Measurements from ENCODE around the gene GK.
"Not testable (repeated sequence)": the region's sequence is repeated elsewhere in the genome, so short reads cannot be mapped to it uniquely, and the experiment has no call there.

Gene GK

DNA sequence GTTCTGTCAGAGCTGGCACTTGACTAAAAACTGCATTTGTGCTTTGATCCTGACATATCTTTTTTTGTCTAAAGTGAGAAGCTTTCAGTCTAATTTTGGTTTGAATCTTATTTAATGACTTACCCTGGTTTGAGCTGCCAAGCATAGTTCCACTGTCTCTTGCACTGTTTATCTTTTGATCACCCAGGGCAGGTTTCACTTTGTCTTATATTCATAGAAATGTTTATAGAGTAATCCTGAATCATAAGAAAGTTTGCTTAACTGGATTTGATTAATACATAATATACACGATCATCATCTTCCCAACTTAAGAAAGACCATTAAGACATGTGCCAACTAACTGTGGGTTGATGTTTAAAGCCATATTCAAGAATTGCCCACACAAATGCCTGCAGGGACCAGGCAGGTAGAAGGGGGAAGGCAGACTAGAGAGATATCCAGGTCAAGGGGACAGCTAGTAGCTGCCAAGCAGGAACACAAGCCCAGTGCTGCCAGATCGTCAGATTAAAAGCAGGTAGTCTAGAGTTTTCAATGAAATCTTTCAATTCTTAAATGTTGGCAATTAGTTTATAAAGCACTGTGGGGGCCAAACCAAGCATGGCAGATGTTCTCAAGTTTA, 1.9 kb downstream of the GK start:
- DNase-seq: no peak

DNA sequence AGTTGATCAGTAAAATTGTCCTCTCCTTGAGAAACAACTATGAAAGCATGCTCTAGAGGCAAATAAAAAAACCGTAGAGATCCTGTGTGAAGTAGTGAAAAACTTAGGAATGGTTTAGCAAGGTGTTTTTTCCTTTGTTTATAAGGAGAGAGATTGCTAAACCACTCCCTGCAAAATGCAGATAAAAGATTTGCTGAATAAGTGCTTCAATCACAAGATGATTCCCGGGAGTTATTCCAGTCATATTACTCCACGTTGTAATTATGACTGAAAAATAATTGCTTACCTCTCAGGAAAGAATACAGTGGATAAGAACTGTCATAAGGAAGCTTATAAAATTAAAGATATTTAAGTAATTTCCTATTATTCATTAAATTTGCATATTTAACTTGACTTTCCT, 2.8 kb downstream of the GK start:
- DNase-seq: no peak

DNA sequence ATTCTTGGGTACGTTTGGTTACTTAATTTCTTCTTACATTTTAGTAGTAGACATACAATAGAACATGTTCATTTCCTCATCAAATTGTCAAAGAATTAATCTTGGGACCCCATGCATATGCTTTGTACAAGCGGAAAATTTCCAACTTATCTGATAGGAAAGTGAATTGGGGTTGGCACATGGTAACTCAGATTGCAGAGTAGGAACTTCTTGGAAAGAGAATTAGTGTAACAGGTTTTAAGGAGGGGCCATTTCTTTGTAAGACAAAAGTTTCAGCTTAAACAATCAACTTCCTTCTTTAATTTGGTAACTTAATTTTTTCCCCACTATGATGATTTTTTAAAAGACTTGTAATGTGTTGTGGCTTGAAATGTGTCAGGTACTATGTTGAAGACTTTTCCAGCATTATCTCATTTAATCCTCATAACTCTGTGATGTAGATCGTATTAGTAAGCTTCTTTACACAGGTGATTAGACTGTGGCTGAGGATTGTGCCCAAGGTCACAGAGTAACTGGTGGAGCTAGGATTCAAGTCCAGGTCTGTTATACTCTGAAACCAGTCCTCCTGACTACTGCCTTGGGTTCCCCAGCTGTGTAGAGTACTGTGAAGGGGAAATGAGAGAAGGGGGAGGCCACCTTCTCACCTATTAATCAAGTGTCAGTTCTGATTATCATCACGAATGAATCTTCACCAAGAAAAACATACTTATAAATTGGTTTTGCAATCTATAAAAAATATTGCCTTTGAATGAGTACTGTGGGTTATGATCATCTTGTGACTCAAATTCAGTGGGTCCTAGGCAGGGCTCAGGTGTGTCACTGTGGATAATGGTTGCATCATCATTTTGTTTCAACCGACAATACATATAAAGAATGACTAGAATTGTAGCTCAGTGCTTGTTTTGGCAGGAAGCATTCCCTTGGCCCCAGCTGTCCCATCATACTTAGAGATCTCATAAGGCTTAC, 4.3 kb downstream of the GK start:
- no peak for DNase-seq

DNA sequence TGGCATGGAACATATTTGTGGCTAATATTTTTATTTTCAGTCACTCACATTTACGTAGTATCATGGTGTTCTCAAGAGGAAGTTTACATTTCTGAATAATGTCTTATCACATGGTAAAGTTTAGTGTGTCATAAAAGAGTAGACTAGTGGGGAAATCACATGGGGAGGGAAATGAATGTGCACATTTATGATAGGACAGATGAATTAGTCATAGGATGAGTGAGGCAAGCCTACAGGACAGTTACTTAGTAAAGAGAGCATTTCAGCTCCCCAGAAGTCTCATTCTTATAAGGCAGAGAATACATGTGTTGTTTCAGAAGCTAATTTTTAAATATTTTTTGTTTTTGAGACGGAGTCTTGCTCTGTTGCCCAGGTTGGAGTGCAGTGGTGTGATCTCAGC, 6.2 kb downstream of the GK start:
- no peak for DNase-seq

DNA sequence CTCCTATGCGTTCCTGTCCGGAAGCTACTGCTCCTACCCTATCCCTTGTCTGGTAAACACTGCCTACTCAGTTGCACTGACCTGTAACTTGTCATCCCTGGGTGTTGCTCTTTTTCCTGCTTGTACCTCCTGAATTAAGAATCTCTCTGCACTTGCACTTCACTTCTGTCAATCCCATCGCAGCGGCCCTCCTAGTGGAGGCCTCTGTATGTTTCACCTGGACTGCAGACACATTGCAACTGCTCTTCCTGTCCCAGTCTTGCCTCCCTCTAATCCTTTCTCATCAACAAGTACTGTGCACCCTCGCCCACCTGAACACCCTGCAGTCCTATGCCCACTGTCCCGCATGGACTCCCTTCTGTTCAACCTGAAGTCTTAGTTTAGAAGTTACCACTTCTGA, 8.0 kb downstream of the GK start:
- no peak for DNase-seq

DNA sequence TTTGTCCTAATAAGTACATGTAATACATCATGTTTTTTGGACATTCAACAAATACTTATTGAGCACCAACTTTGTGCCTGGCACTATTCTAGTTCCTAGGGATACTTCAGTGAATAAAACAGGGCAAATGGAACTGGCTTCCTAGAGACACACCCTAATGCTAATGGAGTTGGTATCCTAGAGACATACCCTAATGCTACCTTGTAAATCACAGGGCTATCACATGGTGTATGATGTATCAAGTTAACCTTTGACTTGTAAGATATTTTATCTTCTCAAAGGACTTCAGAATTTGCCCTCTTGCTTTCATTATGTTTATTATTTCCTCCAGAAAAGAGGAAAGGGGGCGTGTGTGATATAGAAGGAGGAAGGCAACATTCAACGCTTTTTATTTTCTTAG, 10.1 kb downstream of the GK start:
- no peak for DNase-seq

DNA sequence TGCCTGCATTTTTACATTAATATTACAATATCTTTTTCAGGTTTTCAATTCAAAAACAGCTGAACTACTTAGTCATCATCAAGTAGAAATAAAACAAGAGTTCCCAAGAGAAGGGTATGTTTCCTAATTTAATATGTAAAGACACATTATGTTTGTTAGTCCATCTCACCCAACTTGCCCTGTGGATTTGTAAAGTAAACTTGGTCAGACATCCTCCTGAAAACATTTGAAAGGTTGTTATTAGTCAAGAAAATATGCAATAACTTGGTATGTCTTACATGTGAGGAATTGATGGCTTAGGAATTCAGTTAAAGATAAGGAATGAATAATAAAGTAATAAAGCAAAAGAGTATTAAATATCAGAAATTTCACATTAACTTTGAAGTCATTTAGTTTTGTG, 12.2 kb downstream of the GK start:
- no peak for DNase-seq

DNA sequence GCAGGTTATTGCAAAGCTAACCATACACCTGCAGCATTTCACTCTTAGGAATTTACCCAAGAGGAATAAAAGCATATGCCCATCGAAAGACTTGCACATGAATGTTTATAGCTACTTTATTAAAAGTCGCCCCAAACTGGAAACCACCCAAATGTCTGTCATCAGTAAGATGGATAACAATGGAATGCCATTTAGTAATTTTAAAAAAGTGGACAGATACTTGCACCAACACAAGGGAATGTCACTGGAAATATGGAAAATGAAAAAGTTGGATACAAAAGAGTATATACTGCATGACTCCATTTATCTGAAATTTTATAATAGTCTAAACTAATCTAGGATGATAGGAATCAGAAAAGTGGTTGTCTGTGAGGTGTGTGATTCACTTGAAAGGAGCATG, 12.9 kb downstream of the GK start:
- DNase-seq: no peak

DNA sequence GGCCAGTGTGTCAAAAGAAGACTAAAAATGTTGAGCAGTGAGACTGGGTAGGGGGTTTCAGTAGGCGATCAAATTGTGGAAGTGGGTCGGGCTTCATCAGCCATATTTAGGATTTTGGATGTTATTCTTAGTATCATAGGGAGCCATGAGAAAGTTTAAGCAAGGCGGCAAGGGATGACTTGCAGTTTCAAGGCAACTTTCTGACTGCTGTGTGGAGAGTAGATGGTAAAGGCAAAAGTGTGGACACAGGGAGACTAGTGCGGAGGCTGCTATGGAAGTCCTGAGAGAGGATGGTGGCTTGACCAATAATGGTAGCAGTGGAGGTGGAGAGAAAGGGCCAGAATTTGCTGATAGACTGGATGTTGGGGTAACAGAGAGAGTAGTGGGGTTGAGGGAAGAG, 15.4 kb downstream of the GK start:
- DNase-seq: no peak

DNA sequence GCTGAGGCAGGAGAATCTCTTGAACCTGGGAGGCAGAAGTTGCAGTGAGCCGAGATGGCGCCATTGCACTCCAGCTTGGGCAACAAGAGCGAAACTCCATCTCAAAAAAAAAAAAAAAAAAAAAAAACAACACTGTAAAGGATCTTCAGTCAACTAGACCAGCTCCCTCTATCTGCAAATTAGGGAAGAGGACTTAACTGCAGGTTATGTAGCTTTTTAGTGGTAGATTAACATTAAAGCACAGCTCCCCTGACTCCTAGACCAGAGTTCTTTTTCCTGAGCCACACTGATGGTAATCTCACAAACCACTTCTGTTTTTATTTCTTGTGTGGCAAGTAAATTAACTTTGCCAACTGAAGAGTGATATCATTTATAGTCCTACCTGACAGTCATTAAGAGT, 18.0 kb downstream of the GK start:
- not testable (repeated sequence) for DNase-seq

DNA sequence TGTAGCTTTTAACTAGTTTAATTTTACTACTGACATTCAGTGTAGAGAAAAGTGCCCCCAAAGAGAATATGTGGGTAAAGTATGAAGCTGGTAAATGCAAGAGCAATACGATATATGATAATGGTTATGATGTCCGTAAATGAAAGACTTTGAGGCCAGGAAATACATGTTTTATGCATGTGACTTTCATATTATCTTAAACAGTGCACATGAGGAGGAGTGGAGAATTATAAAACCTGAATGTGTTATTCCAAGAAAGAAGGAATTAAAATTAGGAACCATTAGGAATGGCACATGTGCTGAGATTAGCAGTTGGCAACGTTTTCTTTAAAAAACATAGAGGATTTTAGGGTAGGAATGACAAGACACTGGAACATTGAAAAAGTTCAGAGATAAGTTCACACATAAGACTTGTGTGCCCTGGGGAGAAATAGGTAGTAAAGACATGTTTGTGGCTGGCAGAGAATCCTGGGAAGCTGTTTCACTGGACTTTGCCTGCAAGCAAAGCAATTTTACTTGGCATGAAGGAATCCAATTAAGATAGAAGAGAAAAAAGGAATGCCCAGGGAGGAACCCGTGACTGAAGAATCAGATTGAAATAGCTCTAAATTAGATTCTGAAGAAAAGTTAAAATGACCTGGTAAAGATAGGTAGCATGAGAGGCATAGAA, 20.0 kb downstream of the GK start:
- DNase-seq: no peak

DNA sequence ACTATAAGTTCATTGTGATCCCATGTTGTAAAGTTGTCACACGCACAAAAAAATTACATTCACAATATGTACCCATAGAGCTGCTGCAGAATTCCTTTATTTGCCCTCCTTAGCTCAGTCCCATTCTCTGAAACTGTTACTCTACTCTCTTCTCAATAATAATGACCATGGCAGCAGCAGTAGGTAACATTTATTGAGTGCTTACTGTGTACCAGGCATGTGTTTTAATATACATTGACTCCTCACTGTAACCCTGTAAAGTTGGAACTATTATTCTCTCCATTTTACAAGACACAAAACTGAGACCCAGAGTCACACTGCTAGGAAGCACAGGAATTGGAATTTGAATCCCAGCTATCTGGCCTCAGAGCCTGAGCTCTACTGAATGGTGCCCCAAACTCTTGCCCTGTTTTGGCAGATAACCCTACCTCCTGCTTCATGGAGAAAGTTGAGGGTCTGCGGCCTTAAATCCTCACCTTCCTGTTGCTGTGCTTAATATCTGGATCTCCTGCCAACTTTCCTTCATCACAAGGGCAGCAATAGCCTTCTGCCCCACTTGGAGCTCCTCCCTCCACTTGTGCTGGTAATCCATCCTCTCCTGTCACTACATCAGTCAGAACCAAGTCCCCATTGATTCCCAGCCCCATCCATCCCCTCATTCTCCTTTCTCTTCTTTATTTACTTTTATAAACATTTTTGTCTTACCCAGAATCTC, 20.8 kb downstream of the GK start:
- DNase-seq: no peak

DNA sequence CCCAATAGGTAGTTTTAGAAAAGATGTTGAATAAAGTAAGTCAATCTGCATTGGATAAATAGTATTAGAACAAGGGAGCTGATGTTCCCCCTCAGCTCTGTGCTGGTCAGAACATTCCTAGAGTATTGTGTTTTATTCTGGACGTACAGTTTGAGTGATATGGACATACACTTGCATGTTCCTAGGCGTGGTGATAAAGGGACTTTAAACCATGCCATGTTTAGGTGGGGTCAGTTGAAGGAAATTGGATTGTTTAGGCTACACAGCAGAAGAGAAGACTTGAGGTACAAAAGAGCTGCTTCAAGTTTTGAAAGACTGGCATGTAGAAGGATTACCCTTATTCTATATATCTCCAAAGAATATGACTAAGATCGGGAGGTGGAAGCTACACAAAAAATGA, 21.6 kb downstream of the GK start:
- no peak for DNase-seq

DNA sequence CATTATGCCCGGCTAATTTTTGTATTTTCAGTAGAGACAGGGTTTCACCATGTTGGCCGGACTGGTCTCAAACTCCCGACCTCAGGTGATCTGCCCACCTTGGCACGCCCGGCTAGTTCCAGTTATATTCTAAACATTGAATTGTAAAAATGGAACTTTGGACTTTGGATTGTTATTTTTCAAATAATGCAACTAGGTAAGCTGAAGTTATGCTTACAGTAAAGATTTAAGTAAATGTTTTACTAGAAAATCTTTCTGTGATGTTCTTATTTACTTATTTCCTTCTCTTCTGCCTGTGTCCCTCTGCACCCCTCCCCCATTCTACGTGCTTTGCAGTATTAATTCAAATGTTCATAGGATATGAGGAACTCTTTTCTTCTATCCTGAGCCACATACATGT, 26.1 kb downstream of the GK start:
- DNase-seq: no peak

DNA sequence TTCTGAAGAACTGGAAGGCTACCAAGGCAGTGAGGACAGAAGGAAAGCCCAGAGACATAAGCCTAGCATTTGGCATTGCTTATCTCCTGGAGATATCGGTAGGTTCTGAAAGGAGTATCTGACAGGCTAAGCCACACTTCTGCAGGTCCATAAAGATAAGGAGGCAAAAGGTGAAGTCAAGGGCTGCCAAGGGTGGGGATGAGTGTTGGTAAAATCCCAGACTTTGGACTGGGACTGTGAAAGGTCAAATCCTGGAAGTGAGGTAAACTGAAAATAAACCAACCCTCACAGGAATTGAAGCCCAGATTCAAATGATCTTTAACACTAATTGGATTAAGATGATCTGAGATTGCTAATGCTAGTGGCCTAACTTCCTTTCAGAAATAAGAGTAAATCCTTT, 27.4 kb downstream of the GK start:
- no peak for DNase-seq

DNA sequence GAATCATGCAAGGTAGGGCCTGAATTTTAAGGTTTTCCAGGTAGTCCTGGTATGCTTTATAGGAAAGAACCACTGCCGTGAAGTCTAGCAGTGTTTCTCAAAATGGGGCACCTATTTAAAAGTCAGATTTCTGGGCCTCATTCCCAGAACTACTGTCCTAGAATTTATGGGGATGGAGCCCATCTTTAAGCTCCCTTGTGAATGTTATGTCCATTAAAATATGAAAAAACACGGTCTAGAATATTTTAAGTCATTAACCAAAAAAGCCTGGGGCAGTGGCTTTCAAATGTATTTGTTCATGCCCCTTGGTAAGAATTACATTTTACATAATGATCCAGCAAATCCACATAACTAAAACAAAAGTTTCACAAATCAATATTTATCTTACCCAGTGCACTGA, 35.4 kb downstream of the GK start:
- no peak for DNase-seq

DNA sequence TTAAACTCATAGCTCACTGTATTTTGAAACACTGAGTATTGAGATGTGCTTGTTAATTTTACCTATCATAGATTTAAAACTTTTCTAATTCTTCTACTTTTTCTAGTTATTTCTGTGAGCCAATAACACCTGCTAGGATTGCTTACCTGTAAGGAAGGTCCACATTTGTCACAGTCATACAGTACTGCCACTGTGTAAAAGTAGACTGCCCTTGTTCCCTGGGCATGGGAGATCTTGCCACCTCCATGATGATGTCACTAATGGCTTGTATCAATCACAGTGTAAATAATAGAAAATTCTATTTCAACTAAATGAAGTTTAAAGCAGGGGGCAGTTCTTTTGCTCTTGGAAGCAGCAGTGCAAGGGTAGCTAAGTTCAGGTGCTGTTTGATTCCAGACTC, 35.9 kb downstream of the GK start:
- no peak for DNase-seq

DNA sequence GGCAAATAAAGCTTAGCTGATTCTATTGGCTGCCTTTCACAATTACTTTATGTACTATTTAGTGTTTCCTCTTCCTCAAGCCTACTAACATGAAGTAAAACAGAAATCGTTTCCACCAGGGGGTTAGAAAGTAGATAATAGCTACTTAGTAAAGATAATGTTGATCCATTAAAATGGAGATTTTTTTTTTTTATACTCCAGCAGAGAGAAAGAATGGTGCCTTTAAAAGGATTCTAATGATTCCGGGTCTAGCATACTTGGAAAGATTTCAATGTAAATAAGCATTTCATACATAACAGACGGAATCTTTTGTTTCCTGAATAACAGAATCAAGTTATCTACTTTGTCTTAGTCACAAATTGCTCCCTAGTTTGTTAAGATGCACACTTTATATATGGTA, 37.1 kb downstream of the GK start:
- no peak for DNase-seq

DNA sequence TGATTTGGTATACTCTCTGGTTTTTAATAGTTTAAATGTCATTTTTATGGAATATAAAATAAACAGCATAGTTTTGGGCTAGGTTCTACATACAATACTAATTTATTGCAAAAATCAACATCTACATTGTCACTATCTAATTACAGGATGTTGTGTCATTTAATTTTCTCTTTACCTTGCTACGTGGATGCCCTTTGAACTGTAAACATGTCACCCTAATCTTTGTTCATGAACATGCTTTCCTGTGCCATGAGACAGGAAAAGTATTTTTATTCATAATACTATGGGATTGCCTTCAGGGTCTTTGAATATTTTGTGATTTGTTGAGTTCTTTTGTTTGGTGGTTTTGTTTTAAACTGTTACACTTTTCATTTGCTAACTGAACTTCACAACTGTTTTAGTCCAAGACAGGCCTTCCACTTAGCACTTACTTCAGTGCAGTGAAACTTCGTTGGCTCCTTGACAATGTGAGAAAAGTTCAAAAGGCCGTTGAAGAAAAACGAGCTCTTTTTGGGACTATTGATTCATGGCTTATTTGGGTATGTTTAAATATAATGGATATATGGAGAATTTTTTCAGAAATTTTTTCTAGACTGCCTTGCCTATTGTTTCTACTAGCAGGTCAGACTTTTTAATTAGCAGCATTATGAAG, 40.9 kb downstream of the GK start:
- no peak for DNase-seq

DNA sequence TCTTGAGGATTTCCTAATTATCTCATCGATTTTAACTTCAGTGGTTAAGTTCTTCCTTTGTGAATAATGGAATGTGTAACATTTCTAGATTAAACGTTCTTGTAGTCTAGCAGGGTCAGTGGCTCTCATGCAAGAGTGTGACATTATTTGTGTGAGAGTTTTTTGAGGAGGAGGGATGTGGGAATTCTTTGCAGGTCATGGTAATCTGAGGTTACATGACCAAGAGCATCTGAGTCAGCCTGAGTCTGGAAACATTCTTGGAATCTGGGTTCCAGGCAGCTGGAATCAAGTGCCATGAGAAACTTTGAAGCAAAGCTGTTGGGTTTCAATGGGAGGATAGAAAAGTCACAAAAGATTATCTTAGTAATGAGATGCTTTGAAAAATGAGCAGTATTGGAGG, 49.5 kb downstream of the GK start:
- DNase-seq: no peak

DNA sequence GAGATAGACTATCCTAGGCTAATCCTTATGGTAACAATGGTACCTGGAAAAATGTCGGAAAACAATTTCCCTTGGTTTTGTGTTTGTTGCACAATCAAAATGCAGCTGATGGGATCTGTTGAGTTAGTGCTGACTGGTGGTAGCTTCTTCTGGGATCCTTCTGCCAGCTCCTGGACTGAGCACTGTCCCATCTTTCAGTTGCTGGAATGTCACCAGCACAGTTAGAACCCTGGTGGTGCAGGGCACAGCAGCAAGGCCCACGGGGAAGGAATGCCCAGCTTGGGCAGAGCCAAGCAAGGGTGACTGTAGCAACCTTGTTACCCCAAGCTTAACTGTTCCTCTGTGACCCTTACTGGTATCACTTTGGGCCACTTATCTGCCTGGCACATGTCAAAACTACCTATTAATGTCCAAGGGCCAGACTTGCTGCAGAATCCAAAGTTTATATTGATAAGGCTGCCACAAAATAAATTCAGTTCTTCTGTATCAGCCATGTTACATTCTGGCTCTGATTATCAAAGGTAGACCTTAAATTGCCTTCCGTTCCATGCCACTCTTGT, 53.1 kb downstream of the GK start:
- DNase-seq: no peak

DNA sequence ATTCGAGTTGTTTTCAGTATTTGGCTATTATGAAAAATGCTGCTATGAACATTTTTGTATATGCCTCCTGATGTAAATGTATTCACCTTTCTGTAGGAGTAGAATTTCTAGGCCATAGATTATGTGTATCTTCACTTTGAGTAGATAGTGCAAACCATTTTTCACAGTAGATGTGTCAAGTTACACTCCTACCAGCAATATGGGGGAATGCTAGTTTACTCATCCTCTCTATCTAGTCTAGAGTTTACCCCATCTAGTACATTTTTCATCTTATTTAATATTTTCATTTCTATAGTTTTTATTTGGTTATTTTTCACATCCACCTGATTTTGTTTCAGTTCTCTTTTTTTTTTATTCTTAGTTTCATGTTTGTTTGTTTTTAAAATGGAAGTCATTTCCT, 59.0 kb downstream of the GK start:
- no peak for DNase-seq
